A673 (cell line): ENCODE data around the gene SDHC. TPM values are rescaled to one million over a fixed set of nuclear protein-coding genes. Genes with fewer than 3 reads are reported as not detected.

ENCODE experiments used
- BruUV-seq: library from RNA; stranded (reverse); fragments of 400-500 nt; replicated peaks from 2 replicates; lab custom pipeline; 2021; lab: Mats Ljungman, UMichigan
- CTCF ChIA-PET: fragments of 300-600 bp; sonication (Branson Sonifier 250); formaldehyde crosslinking; loops from one replicate; lab custom pipeline; 2022; ENCODE audit warnings: antibody characterized with exemption; lab: Charles Lee
- POLR2A ChIA-PET: fragments of 300-600 bp; sonication (Branson Sonifier 250); formaldehyde crosslinking; loops from one replicate; lab custom pipeline; 2022; ENCODE audit warnings: antibody characterized with exemption; ENCODE audit not compliant: low non-redundant PET; lab: Charles Lee
- DNase-seq: peaks from one replicate; pipeline ENCODE4 v3.0.0-alpha.2; 2015; ENCODE audit warnings: low spot score
- H3K27ac ChIP-seq: fragments of 200-600 bp; sonication (generic); 2 replicates; pipeline ENCODE4 v1.5.1; 2016; ENCODE audit warnings: mixed run types, low read depth, mild to moderate bottlenecking, mixed read lengths, antibody characterized with exemption, low read length; ENCODE audit not compliant: poor library complexity, severe bottlenecking
- H3K27me3 ChIP-seq: fragments of 200-600 bp; sonication (generic); replicated peaks from 2 replicates; pipeline ENCODE4 v1.6.1; 2017; ENCODE audit warnings: mixed run types, low read depth, mild to moderate bottlenecking, mixed read lengths, antibody characterized with exemption, low read length; ENCODE audit not compliant: insufficient read depth, poor library complexity
- H3K36me3 ChIP-seq: fragments of 200-600 bp; sonication (generic); 2 replicates; pipeline ENCODE4 v1.6.1; 2016; ENCODE audit warnings: mixed run types, mild to moderate bottlenecking, mixed read lengths, antibody characterized with exemption, low read length; ENCODE audit not compliant: insufficient read depth, poor library complexity, severe bottlenecking
- H3K4me1 ChIP-seq: fragments of 200-600 bp; sonication (generic); 2 replicates; pipeline ENCODE4 v1.6.1; 2017; ENCODE audit warnings: mixed run types, mild to moderate bottlenecking, mixed read lengths, antibody characterized with exemption, low read length; ENCODE audit not compliant: insufficient read depth, poor library complexity, severe bottlenecking
- H3K4me3 ChIP-seq: fragments of 200-600 bp; sonication (generic); 2 replicates; pipeline ENCODE4 v1.5.1; 2016; ENCODE audit warnings: low read depth, mixed run types, mild to moderate bottlenecking, mixed read lengths, low read length; ENCODE audit not compliant: poor library complexity, severe bottlenecking
- H3K9me3 ChIP-seq: fragments of 200-600 bp; sonication (generic); 2 replicates; pipeline ENCODE4 v1.6.1; 2016; ENCODE audit warnings: mixed run types, low read depth, mild to moderate bottlenecking, mixed read lengths, antibody characterized with exemption, low read length; ENCODE audit not compliant: poor library complexity, severe bottlenecking
- EZH2 ChIP-seq: fragments of 200-600 bp; sonication (generic); IDR thresholded peaks from 2 replicates; pipeline ENCODE4 v1.6.1; 2017; ENCODE audit warnings: borderline replicate concordance, low read depth, mild to moderate bottlenecking, mixed read lengths, antibody characterized with exemption, low read length; ENCODE audit not compliant: poor library complexity, severe bottlenecking
- intact Hi-C: fragments of 100-400 bp; cut with micrococcal nuclease; formaldehyde crosslinking; loops from one replicate; pipeline ENCODE4 v1.10.0; 2022; ENCODE audit not compliant: unreplicated experiment
- total RNA-seq: library from RNA; stranded (reverse); gene quantifications from 2 replicates; pipeline ENCODE4 v1.2.3, GENCODE V29; 2021
- TF ChIP-seq, protein P1 (sequence below): fragments of 300-800, 200-600 bp; sonication (generic); conservative IDR thresholded peaks from 2 replicates; pipeline ENCODE4 v1.5.1; 2017; ENCODE audit warnings: low read depth, mild to moderate bottlenecking, antibody characterized with exemption, low read length, moderate library complexity, mixed read lengths

SDHC gene
- total RNA-seq, 1 experiment from 2014 or later: 228 TPM

DNA sequence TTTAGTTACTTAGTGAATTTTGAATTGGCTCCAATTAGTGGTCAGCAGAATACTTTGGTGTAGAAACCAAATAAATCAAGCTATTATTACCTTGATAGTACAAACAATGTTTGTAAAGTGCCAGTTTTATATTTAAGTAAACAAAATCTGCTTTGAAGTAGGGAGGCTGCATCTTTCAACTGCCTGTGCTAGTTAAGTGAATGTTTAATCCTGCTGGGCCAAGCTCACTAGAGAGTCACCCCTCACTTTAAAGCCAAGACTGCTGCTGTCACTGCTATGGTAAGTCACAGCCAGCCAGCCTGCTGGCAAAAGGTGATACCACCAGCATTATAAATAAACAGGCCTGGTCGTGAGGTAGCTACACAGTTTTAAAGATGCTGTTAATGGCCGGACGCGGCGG lies 63.8 kb downstream of the SDHC start:
- BruUV-seq: no TSS peak
- no peaks in the 10 kb centered on the region for H3K9me3 ChIP-seq
- CTCF ChIA-PET: no interaction called here
- no peaks in the 10 kb centered on the region for H3K36me3 ChIP-seq
- no peak for DNase-seq
- POLR2A ChIA-PET: no interaction called here
- no peak overlapping the region for H3K4me3 ChIP-seq
- H3K4me1 ChIP-seq: peaks cover 6% of the 10 kb centered on the region
- intact Hi-C loops: loop anchor here (10.0 kb wide), 1 partner anchor 383 kb away; no protein-coding TSS in a partner anchor
- TF ChIP-seq, protein P1, sequence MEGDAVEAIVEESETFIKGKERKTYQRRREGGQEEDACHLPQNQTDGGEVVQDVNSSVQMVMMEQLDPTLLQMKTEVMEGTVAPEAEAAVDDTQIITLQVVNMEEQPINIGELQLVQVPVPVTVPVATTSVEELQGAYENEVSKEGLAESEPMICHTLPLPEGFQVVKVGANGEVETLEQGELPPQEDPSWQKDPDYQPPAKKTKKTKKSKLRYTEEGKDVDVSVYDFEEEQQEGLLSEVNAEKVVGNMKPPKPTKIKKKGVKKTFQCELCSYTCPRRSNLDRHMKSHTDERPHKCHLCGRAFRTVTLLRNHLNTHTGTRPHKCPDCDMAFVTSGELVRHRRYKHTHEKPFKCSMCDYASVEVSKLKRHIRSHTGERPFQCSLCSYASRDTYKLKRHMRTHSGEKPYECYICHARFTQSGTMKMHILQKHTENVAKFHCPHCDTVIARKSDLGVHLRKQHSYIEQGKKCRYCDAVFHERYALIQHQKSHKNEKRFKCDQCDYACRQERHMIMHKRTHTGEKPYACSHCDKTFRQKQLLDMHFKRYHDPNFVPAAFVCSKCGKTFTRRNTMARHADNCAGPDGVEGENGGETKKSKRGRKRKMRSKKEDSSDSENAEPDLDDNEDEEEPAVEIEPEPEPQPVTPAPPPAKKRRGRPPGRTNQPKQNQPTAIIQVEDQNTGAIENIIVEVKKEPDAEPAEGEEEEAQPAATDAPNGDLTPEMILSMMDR: no peak
- no peak for TF ChIP-seq EZH2
- no peak overlapping the region for H3K27ac ChIP-seq
- no peaks in the 10 kb centered on the region for H3K27me3 ChIP-seq

GRCh38 chr1:161379071-161379470 lies 64.9 kb downstream of the SDHC start:
- H3K4me3 ChIP-seq: peak overlapping the region; percentile 23
- intact Hi-C loops: loop anchor here (10.0 kb wide), 1 partner anchor 384 kb away; no protein-coding TSS in a partner anchor
- BruUV-seq: no TSS peak
- no peak for TF ChIP-seq EZH2
- TF ChIP-seq, protein P1: no peak
- ChIA-PET CTCF (no interaction called here), POLR2A (interaction anchor here (0.6 kb wide), 1 partner anchor 308 kb away, joined by 5 read pairs; no protein-coding TSS in a partner anchor)
- DNase-seq: no peak
- peaks cover 6% of the 10 kb centered on the region for H3K4me1 ChIP-seq
- no peaks in the 10 kb centered on the region for H3K27me3 ChIP-seq
- no peaks in the 10 kb centered on the region for H3K9me3 ChIP-seq
- H3K36me3 ChIP-seq: no peaks in the 10 kb centered on the region
- no peak overlapping the region for H3K27ac ChIP-seq

DNA sequence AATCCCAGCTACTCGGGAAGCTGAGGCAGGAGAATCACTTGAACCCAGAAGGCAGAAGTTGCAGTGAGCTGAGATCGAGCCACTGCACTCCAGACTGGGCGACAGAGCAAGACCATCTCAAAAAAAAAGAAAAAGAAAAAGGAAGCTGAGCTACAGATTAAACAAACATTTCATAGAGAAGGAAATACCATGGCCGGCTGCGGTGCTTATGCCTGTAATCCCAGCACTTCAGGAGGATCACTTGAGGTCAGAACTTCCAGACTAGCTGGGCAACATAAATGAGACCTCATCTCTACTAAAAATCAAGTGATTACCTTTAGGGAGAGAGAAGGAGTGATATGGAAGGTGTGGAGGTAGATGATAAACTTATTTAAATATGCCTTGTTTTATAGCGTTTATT lies 67.5 kb downstream of the SDHC start:
- no peaks in the 10 kb centered on the region for H3K9me3 ChIP-seq
- intact Hi-C loops: loop anchor here (5.0 kb wide), 3 partner anchors 154 to 199 kb away; partner anchors contain the start of gene TOMM40L
- no peak overlapping the region for H3K4me3 ChIP-seq
- no peak for DNase-seq
- H3K4me1 ChIP-seq: peaks cover 6% of the 10 kb centered on the region
- BruUV-seq: no TSS peak
- TF ChIP-seq EZH2: no peak
- TF ChIP-seq, protein P1: no peak
- CTCF ChIA-PET: interaction anchor here (0.6 to 2.6 kb wide), 5 partner anchors 152 to 199 kb away, joined by 3 to 28 read pairs (median 3); partner anchors contain the start of genes FCER1G and TOMM40L
- H3K27me3 ChIP-seq: no peaks in the 10 kb centered on the region
- no peaks in the 10 kb centered on the region for H3K36me3 ChIP-seq
- POLR2A ChIA-PET: no interaction called here
- H3K27ac ChIP-seq: no peak overlapping the region
